Measurements from ENCODE around the gene RPL12.

DNA sequence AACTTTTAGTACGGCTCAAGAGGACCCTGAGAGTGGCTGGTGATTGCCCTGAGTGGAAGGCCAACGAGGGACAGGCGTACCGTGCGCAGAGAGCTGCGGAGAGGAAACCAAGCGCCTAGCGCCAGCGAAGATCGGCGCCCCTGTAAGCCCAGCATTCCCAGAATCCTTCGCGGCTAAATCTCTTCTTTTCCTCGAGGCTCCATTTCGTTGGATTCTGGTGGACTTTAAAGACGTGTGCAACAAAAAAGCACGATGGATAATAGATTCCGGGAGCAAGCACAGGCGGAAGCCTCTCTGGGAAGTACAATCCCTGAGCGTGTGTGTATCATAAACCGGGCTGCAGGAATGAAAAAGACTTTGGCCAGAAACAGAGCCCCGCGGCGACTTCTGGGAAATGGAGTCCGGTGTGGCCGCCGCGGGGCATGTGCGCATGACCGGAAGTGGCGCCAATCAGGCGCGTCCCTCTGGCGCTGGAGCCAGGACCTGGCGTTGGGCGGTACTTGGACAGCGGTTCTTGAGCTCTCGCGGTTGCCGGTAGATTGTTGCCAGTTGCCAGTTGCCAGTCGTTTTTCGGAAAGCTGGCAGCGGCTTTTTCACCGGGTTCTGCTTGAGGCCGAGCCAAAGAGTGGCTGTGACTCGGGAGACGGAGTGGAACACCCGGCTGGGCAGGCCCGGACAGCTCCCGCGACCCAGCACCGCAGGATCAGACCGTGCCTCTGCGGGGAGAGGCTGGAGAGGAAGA lies 27.1 kb downstream of the RPL12 start, which contains the start of gene ZNF79:
- TF ChIP-seq EZH2 (IDR thresholded peaks at IDR 0.05; ENCODE audit: low read length) = no peak
- TF ChIP-seq, protein P1, sequence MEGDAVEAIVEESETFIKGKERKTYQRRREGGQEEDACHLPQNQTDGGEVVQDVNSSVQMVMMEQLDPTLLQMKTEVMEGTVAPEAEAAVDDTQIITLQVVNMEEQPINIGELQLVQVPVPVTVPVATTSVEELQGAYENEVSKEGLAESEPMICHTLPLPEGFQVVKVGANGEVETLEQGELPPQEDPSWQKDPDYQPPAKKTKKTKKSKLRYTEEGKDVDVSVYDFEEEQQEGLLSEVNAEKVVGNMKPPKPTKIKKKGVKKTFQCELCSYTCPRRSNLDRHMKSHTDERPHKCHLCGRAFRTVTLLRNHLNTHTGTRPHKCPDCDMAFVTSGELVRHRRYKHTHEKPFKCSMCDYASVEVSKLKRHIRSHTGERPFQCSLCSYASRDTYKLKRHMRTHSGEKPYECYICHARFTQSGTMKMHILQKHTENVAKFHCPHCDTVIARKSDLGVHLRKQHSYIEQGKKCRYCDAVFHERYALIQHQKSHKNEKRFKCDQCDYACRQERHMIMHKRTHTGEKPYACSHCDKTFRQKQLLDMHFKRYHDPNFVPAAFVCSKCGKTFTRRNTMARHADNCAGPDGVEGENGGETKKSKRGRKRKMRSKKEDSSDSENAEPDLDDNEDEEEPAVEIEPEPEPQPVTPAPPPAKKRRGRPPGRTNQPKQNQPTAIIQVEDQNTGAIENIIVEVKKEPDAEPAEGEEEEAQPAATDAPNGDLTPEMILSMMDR (optimal IDR thresholded peaks at IDR 0.05 in 1 of 3, IDR thresholded peaks at IDR 0.05 in 1 of 3, conservative IDR thresholded peaks at IDR 0.05 in 1 of 3; ENCODE audit: extremely low read depth in 1 of 3, insufficient read depth in 2 of 3, low read length in 3 of 3) = no peak
